ENCODE data around the gene UHRF1.

Gene UHRF1

GRCh38 chr19:4911314-4911713, 2.0 kb downstream of the UHRF1 start:
- Mint-ChIP-seq H3K36me3 (ENCODE audit: low read depth) (peaks cover 32% of the 10 kb centered on the region), H3K4me1 (ENCODE audit: low read depth) (peaks cover 41% of the 10 kb centered on the region)

GRCh38 chr19:4911786-4912672, 2.7 kb downstream of the UHRF1 start:
- Mint-ChIP-seq H3K4me3 (peak overlapping the region; percentile 90), H3K36me3 (ENCODE audit: low read depth) (peaks cover 36% of the 10 kb centered on the region), H3K4me1 (ENCODE audit: low read depth) (peaks cover 45% of the 10 kb centered on the region), H3K27me3 (ENCODE audit: low read depth) (no peaks in the 10 kb centered on the region), H3K9me3 (no peaks in the 10 kb centered on the region), H3K27ac (peak overlapping the region; percentile 83)

More at GRCh38 chr19:4911314-4911713, 2.0 kb downstream of the UHRF1 start:
- H3K9me3 Mint-ChIP-seq: no peaks in the 10 kb centered on the region
- H3K27ac Mint-ChIP-seq: peak overlapping the region; percentile 83
- peak overlapping the region; percentile 90 for H3K4me3 Mint-ChIP-seq
- H3K27me3 Mint-ChIP-seq (ENCODE audit: low read depth): no peaks in the 10 kb centered on the region

DNA sequence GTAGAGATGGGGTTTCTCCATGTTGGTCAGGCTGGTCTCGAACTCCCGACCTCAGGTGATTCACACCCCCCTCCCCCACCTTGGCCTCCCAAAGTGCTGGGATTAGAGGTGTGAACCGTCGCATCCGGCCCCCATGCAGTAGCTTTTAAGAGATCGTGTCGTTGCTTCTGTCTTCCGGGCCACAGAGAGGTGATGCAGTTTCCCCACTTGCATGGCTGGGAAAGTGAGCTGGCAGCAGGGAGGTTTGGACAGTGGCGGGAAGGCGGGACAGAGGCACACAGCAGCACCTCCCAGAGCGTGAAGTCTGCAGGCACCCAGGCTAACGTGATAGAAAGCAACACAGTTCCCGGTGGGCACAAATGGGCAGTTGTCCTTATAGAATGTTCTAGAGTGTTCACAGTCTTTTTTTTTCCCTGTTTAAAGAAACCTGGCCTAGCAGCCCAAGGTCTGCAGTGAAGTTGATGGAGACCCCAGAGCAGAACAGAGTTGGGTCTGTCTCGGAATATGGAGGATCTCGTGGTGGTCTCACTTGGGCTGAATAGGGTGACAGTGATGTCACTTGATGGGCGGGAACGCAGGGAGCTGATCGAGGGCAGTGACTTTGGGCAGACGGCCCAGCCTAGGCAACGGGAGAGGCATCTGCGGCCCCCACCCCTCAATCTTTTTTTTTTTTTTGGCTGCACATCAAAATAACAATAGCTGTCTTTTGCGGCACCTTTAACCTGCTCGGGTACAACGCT, 4.9 kb downstream of the UHRF1 start:
- H3K27me3 Mint-ChIP-seq (ENCODE audit: low read depth): no peaks in the 10 kb centered on the region
- H3K27ac Mint-ChIP-seq: peak overlapping the region; percentile 99
- no peaks in the 10 kb centered on the region for H3K9me3 Mint-ChIP-seq
- peak overlapping the region; percentile 97 for H3K4me3 Mint-ChIP-seq
- peaks cover 47% of the 10 kb centered on the region for H3K4me1 Mint-ChIP-seq (ENCODE audit: low read depth)
- peaks cover 36% of the 10 kb centered on the region for H3K36me3 Mint-ChIP-seq (ENCODE audit: low read depth)

DNA sequence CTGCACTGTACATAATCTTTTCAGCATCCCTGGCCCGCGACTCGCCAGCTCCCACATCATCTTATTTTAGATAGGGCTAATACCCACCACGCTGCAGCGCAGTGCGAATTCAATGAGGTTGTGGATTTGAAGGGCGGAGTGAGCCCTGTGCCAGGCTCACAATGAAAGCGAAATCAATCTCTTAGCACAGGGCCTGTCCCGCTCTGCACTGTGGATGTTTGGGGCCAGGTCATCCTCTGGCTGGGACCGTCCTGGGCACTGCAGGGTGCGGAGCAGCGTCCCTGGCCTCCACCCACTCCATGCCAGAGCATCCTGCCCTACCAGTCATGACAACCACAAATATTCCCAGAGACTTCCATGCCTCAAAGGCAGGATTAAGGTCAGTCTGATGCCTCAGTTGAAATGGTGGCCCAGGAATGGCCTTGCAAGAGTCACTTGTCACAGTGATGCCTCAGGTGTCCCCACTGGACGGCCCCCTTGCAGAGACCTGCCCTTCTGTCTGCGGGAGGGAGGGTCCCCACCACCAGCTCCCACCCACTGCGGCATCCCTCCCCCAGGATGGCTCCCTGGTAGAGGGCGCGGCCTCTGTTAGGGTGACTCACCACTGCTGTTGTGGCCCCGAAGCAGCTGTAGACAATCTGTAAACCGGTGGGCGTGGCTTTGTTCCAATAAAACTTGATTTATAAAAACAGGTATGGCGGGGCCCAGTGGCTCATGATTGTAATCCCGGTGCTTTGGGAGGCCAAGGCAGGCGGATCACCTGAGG, 5.6 kb downstream of the UHRF1 start:
- Mint-ChIP-seq H3K4me1 (ENCODE audit: low read depth) (peaks cover 47% of the 10 kb centered on the region), H3K36me3 (ENCODE audit: low read depth) (peaks cover 37% of the 10 kb centered on the region), H3K4me3 (peak overlapping the region; percentile 97), H3K27me3 (ENCODE audit: low read depth) (no peaks in the 10 kb centered on the region), H3K27ac (peak overlapping the region; percentile 99), H3K9me3 (no peaks in the 10 kb centered on the region)

GRCh38 chr19:4916292-4917082, 7.2 kb downstream of the UHRF1 start:
- Mint-ChIP-seq H3K4me1 (ENCODE audit: low read depth) (peaks cover 46% of the 10 kb centered on the region), H3K27ac (peak overlapping the region; percentile 99), H3K9me3 (no peaks in the 10 kb centered on the region), H3K27me3 (ENCODE audit: low read depth) (no peaks in the 10 kb centered on the region), H3K36me3 (ENCODE audit: low read depth) (peaks cover 40% of the 10 kb centered on the region), H3K4me3 (peak overlapping the region; percentile 97)

GRCh38 chr19:4922530-4923275, 13.4 kb downstream of the UHRF1 start:
- H3K27me3 Mint-ChIP-seq (ENCODE audit: low read depth): no peaks in the 10 kb centered on the region
- H3K27ac Mint-ChIP-seq: no peak overlapping the region
- H3K9me3 Mint-ChIP-seq: no peaks in the 10 kb centered on the region
- peaks cover 12% of the 10 kb centered on the region for H3K36me3 Mint-ChIP-seq (ENCODE audit: low read depth)
- peaks cover 5% of the 10 kb centered on the region for H3K4me1 Mint-ChIP-seq (ENCODE audit: low read depth)
- H3K4me3 Mint-ChIP-seq: no peak overlapping the region

GRCh38 chr19:4923276-4923747, 14.0 kb downstream of the UHRF1 start:
- Mint-ChIP-seq H3K27ac (no peak overlapping the region), H3K4me3 (no peak overlapping the region), H3K27me3 (ENCODE audit: low read depth) (no peaks in the 10 kb centered on the region), H3K36me3 (ENCODE audit: low read depth) (peaks cover 12% of the 10 kb centered on the region), H3K9me3 (no peaks in the 10 kb centered on the region), H3K4me1 (ENCODE audit: low read depth) (peaks cover 5% of the 10 kb centered on the region)

DNA sequence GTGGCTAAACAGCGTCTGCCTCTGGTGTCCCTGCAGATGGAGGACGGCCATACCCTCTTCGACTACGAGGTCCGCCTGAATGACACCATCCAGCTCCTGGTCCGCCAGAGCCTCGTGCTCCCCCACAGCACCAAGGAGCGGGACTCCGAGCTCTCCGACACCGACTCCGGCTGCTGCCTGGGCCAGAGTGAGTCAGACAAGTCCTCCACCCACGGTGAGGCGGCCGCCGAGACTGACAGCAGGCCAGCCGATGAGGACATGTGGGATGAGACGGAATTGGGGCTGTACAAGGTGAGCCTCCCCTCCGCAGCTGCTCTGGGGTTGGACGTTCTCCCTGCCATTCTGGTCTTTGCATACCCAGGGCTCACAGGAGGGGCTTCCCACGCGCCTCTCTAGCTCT, 19.9 kb downstream of the UHRF1 start:
- Mint-ChIP-seq H3K36me3 (ENCODE audit: low read depth) (peaks cover 10% of the 10 kb centered on the region), H3K9me3 (no peaks in the 10 kb centered on the region), H3K27ac (no peak overlapping the region), H3K4me1 (ENCODE audit: low read depth) (peaks cover 2% of the 10 kb centered on the region), H3K4me3 (no peak overlapping the region), H3K27me3 (ENCODE audit: low read depth) (no peaks in the 10 kb centered on the region)

GRCh38 chr19:4930664-4931063, 21.4 kb downstream of the UHRF1 start:
- Mint-ChIP-seq H3K27ac (no peak overlapping the region), H3K4me1 (ENCODE audit: low read depth) (no peaks in the 10 kb centered on the region)

GRCh38 chr19:4932711-4933110, 23.4 kb downstream of the UHRF1 start:
- Mint-ChIP-seq H3K36me3 (ENCODE audit: low read depth) (peaks cover 26% of the 10 kb centered on the region), H3K27me3 (ENCODE audit: low read depth) (no peaks in the 10 kb centered on the region), H3K4me3 (no peak overlapping the region), H3K9me3 (no peaks in the 10 kb centered on the region), H3K27ac (no peak overlapping the region), H3K4me1 (ENCODE audit: low read depth) (no peaks in the 10 kb centered on the region)

More at GRCh38 chr19:4930664-4931063, 21.4 kb downstream of the UHRF1 start:
- H3K36me3 Mint-ChIP-seq (ENCODE audit: low read depth): peaks cover 19% of the 10 kb centered on the region
- no peaks in the 10 kb centered on the region for H3K9me3 Mint-ChIP-seq
- H3K4me3 Mint-ChIP-seq: no peak overlapping the region
- H3K27me3 Mint-ChIP-seq (ENCODE audit: low read depth): no peaks in the 10 kb centered on the region

GRCh38 chr19:4933528-4933927, 24.2 kb downstream of the UHRF1 start:
- Mint-ChIP-seq H3K27ac (no peak overlapping the region), H3K9me3 (no peaks in the 10 kb centered on the region), H3K4me3 (no peak overlapping the region), H3K4me1 (ENCODE audit: low read depth) (no peaks in the 10 kb centered on the region), H3K36me3 (ENCODE audit: low read depth) (peaks cover 26% of the 10 kb centered on the region), H3K27me3 (ENCODE audit: low read depth) (no peaks in the 10 kb centered on the region)

GRCh38 chr19:4935444-4935843, 26.1 kb downstream of the UHRF1 start:
- Mint-ChIP-seq H3K4me3 (no peak overlapping the region), H3K27ac (peak overlapping the region; percentile 26), H3K27me3 (ENCODE audit: low read depth) (no peaks in the 10 kb centered on the region), H3K9me3 (no peaks in the 10 kb centered on the region), H3K36me3 (ENCODE audit: low read depth) (peaks cover 28% of the 10 kb centered on the region), H3K4me1 (ENCODE audit: low read depth) (no peaks in the 10 kb centered on the region)

DNA sequence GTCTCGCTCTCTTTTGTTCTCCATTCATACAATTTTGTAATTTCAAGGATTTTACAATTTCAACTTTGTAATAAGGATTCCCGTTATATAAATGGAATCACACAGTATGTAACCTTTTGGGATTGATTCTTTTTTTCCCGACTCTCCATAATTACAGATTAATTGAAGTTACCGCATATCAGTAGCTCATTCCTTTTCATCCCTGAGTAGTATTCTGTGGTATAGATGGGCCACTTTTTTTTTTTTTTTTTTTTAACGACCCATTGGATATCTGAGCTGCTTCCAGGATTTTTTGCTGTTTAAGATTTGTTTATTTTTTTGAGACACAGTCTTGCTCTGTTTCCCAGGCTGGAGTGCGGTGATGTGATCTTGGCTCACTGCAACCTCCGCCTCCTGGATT, 27.8 kb downstream of the UHRF1 start:
- Mint-ChIP-seq H3K4me1 (ENCODE audit: low read depth) (no peaks in the 10 kb centered on the region), H3K27me3 (ENCODE audit: low read depth) (no peaks in the 10 kb centered on the region), H3K36me3 (ENCODE audit: low read depth) (peaks cover 26% of the 10 kb centered on the region), H3K9me3 (no peaks in the 10 kb centered on the region), H3K27ac (no peak overlapping the region), H3K4me3 (no peak overlapping the region)

Data from T-helper 1 cell treated with Interleukin-12 subunit alpha and Interleukin-12 subunit beta and Interleukin-4 antibody, amounts not matched to agents 30 μg/mL and 1 μg/mL, for 36 hours (primary cell).